ENCODE measurements around the gene TBX2. TPM values are rescaled to one million over a fixed set of nuclear protein-coding genes. Genes with fewer than 3 reads are reported as not detected.
"Not testable (repeated sequence)": the region's sequence is repeated elsewhere in the genome, so short reads cannot be mapped to it uniquely, and the experiment has no call there.

Gene TBX2
- polyA plus RNA-seq, 1 donor (not counting 4 experiments of a cell fraction or from before 2014, with no cell fraction given) = not detected

- FAIRE-seq = no peak
- Histone ChIP-seq H3K4me1 (ENCODE audit: control insufficient read depth, extremely low read depth, insufficient read depth, low read length) (no peaks in the 10 kb centered on the region), H3K79me2 (ENCODE audit: control insufficient read depth, insufficient read depth, low read length) (no peaks in the 10 kb centered on the region), H3K9me1 (ENCODE audit: control insufficient read depth, extremely low read depth, insufficient read depth, low read length) (no peaks in the 10 kb centered on the region), H3K36me3 (ENCODE audit: control insufficient read depth in 2 of 2, extremely low read depth in 1 of 2, insufficient read depth in 2 of 2, low read length in 2 of 2) (no peaks in the 10 kb centered on the region), H2AFZ (ENCODE audit: control insufficient read depth, low read length) (no peak overlapping the region), H3K27ac (ENCODE audit: control insufficient read depth, insufficient read depth, low read length) (no peak overlapping the region), H4K20me1 (ENCODE audit: control insufficient read depth, extremely low read depth, insufficient read depth, low read length) (no peaks in the 10 kb centered on the region), H3K9ac (ENCODE audit: control insufficient read depth, extremely low read depth, insufficient read depth, low read length) (no peak overlapping the region), H3K9me3 (ENCODE audit: control insufficient read depth, low read depth, low read length) (no peaks in the 10 kb centered on the region), H3K4me2 (ENCODE audit: control insufficient read depth, extremely low read depth, insufficient read depth, low read depth, low read length) (no peak overlapping the region), H3K27me3 (ENCODE audit: control insufficient read depth, extremely low read depth, insufficient read depth, low read length) (peaks cover 7% of the 10 kb centered on the region), H3K4me3 (ENCODE audit: control insufficient read depth in 2 of 3, extremely low read depth in 1 of 3, insufficient read depth in 2 of 3, low read depth in 1 of 3, low read length in 3 of 3) (no peak overlapping the region)
- TF ChIP-seq EZH2 (IDR thresholded peaks at IDR 0.05; ENCODE audit: low read length) (no peak), CTCF (optimal IDR thresholded peaks at IDR 0.05 in 1 of 3, IDR thresholded peaks at IDR 0.05 in 1 of 3, conservative IDR thresholded peaks at IDR 0.05 in 1 of 3; ENCODE audit: extremely low read depth in 1 of 3, insufficient read depth in 2 of 3, low read length in 3 of 3) (no peak)
- dilution Hi-C loops (cut with MboI; ENCODE audit: extremely low pct_ligation_motif_present, low sequenced_read_pairs) = no loop called here
- no peak for DNase-seq (ENCODE audit: low read depth, low spot score)
Measured at GRCh38 chr17:61440697-61441096, 41.1 kb downstream of the TBX2 start.

GRCh38 chr17:61441507-61441906 lies 41.9 kb downstream of the TBX2 start:
- H4K20me1 ChIP-seq (ENCODE audit: control insufficient read depth, extremely low read depth, insufficient read depth, low read length); H3K9ac ChIP-seq (ENCODE audit: control insufficient read depth, extremely low read depth, insufficient read depth, low read length); dilution Hi-C loops (cut with MboI; ENCODE audit: extremely low pct_ligation_motif_present, low sequenced_read_pairs); H2AFZ ChIP-seq (ENCODE audit: control insufficient read depth, low read length); H3K9me1 ChIP-seq (ENCODE audit: control insufficient read depth, extremely low read depth, insufficient read depth, low read length); H3K4me3 ChIP-seq (ENCODE audit: control insufficient read depth in 2 of 3, extremely low read depth in 1 of 3, insufficient read depth in 2 of 3, low read depth in 1 of 3, low read length in 3 of 3); H3K79me2 ChIP-seq (ENCODE audit: control insufficient read depth, insufficient read depth, low read length); H3K27me3 ChIP-seq (ENCODE audit: control insufficient read depth, extremely low read depth, insufficient read depth, low read length); H3K9me3 ChIP-seq (ENCODE audit: control insufficient read depth, low read depth, low read length); H3K4me2 ChIP-seq (ENCODE audit: control insufficient read depth, extremely low read depth, insufficient read depth, low read depth, low read length); H3K27ac ChIP-seq (ENCODE audit: control insufficient read depth, insufficient read depth, low read length); FAIRE-seq; H3K4me1 ChIP-seq (ENCODE audit: control insufficient read depth, extremely low read depth, insufficient read depth, low read length); H3K36me3 ChIP-seq (ENCODE audit: control insufficient read depth in 2 of 2, extremely low read depth in 1 of 2, insufficient read depth in 2 of 2, low read length in 2 of 2); DNase-seq (ENCODE audit: low read depth, low spot score): not testable (repeated sequence)

- Histone ChIP-seq H3K4me2 (ENCODE audit: control insufficient read depth, extremely low read depth, insufficient read depth, low read depth, low read length) (no peak overlapping the region), H3K36me3 (ENCODE audit: control insufficient read depth in 2 of 2, extremely low read depth in 1 of 2, insufficient read depth in 2 of 2, low read length in 2 of 2) (no peaks in the 10 kb centered on the region), H2AFZ (ENCODE audit: control insufficient read depth, low read length) (no peak overlapping the region), H3K9ac (ENCODE audit: control insufficient read depth, extremely low read depth, insufficient read depth, low read length) (no peak overlapping the region), H3K9me3 (ENCODE audit: control insufficient read depth, low read depth, low read length) (no peaks in the 10 kb centered on the region), H3K4me3 (ENCODE audit: control insufficient read depth in 2 of 3, extremely low read depth in 1 of 3, insufficient read depth in 2 of 3, low read depth in 1 of 3, low read length in 3 of 3) (no peak overlapping the region), H3K79me2 (ENCODE audit: control insufficient read depth, insufficient read depth, low read length) (no peaks in the 10 kb centered on the region), H3K4me1 (ENCODE audit: control insufficient read depth, extremely low read depth, insufficient read depth, low read length) (no peaks in the 10 kb centered on the region), H3K9me1 (ENCODE audit: control insufficient read depth, extremely low read depth, insufficient read depth, low read length) (no peaks in the 10 kb centered on the region), H4K20me1 (ENCODE audit: control insufficient read depth, extremely low read depth, insufficient read depth, low read length) (no peaks in the 10 kb centered on the region), H3K27me3 (ENCODE audit: control insufficient read depth, extremely low read depth, insufficient read depth, low read length) (peaks cover 10% of the 10 kb centered on the region), H3K27ac (ENCODE audit: control insufficient read depth, insufficient read depth, low read length) (no peak overlapping the region)
- TF ChIP-seq CTCF (optimal IDR thresholded peaks at IDR 0.05 in 1 of 3, IDR thresholded peaks at IDR 0.05 in 1 of 3, conservative IDR thresholded peaks at IDR 0.05 in 1 of 3; ENCODE audit: extremely low read depth in 1 of 3, insufficient read depth in 2 of 3, low read length in 3 of 3) (no peak), EZH2 (IDR thresholded peaks at IDR 0.05; ENCODE audit: low read length) (no peak)
- dilution Hi-C loops (cut with MboI; ENCODE audit: extremely low pct_ligation_motif_present, low sequenced_read_pairs) = no loop called here
- DNase-seq (ENCODE audit: low read depth, low spot score) (no peak), FAIRE-seq (no peak)
Measured at GRCh38 chr17:61442136-61442775, 42.6 kb downstream of the TBX2 start.

All from keratinocyte (primary cell).